ENCODE results near the gene NTRK1. TPM values are rescaled to one million over a fixed set of nuclear protein-coding genes. Genes with fewer than 3 reads are reported as not detected.

NTRK1 gene
- total RNA-seq, 4 donors from 2014 or later, result 0.20 to 2.6 (median 0.64) TPM; not detected in 1

DNA sequence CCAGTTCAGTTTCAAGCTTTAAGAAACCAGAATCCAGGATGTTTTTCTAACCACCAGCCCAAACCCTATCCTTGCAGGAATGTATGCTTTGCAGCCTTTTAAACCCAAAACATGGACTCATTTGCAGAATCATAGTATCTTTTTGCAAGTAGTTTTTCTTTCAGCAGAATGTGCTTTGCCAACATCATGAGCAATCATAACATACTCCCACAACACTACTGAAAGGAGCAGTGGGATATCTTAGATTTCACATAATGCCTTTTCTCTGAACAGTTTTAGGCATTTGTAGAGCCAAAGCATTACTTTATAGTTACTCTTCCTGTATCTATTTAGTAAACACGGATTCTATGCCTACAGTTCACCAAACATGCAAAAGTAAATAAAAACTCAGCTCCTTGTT is 34.0 kb upstream of the NTRK1 start:
- intact Hi-C loops (cut with DNase I; ENCODE audit: low total_unique reads), result no loop called here
- in situ Hi-C loops (cut with MboI; ENCODE audit: low pct_ligation_motif_present in 1 of 4, low pct_unique_long_range_greater_than_20kb in 1 of 4, low sequenced_read_pairs in 3 of 4), result no loop called here
- TF ChIP-seq EP300 (IDR thresholded peaks at IDR 0.05; ENCODE audit: low read depth), result no peak
- no peak for TF ChIP-seq POLR2AphosphoS5 (IDR thresholded peaks at IDR 0.05)
- TF ChIP-seq POLR2A (IDR thresholded peaks at IDR 0.05), result no peak
- TF ChIP-seq, protein P1, sequence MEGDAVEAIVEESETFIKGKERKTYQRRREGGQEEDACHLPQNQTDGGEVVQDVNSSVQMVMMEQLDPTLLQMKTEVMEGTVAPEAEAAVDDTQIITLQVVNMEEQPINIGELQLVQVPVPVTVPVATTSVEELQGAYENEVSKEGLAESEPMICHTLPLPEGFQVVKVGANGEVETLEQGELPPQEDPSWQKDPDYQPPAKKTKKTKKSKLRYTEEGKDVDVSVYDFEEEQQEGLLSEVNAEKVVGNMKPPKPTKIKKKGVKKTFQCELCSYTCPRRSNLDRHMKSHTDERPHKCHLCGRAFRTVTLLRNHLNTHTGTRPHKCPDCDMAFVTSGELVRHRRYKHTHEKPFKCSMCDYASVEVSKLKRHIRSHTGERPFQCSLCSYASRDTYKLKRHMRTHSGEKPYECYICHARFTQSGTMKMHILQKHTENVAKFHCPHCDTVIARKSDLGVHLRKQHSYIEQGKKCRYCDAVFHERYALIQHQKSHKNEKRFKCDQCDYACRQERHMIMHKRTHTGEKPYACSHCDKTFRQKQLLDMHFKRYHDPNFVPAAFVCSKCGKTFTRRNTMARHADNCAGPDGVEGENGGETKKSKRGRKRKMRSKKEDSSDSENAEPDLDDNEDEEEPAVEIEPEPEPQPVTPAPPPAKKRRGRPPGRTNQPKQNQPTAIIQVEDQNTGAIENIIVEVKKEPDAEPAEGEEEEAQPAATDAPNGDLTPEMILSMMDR (IDR thresholded peaks at IDR 0.05), result no peak
- Histone ChIP-seq H3K27ac (no peak overlapping the region), H3K27me3 (peaks cover 12% of the 10 kb centered on the region), H3K36me3 (no peaks in the 10 kb centered on the region), H3K4me1 (no peaks in the 10 kb centered on the region), H3K9me3 (no peaks in the 10 kb centered on the region), H3K4me3 (no peak overlapping the region)
- WGBS, 2 donors (ENCODE audit: low coverage in 1 of 2), result 40 to 73% methylated on average over 1 of the region's 1 CpG
- DNase-seq, result no peak

DNA sequence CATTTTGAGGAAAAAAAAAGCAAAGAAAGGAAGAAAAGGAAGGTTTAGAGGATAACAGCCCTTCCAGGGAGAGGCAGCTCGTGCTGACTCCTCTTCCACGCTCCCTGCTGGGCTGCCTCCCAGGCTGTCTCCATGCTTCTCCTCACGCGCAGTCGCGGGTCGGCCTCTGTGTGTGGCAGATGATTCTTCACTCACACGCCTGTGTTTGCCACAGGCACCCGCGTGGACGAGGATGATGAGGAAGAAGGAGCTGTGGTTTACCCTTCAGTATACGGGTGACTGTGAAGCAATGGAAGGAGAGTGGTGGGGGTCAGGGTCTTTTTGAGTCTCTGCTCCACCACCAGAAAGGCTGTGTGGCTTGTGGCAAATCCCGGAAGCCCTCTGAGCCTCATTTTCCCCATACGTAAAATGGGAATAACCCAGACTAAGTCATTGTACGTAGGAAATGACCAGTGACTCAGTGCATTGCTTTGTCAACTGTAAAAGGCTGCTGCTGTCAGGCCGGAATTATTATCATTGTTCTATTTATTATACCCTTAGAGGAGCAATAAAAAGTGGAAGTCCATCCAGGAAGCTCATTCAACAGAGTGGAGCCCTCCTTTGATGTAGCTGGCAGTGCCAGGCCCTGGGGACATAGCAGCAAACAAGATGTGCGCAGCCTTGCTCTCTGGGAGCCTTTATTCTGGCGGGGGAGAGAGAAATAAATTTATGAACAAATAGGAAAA is 32.1 kb upstream of the NTRK1 start:
- 70 to 75% methylated on average over 12 to 18 of the region's 18 CpGs for WGBS, 2 donors (ENCODE audit: low coverage in 1 of 2)
- in situ Hi-C loops (cut with MboI; ENCODE audit: low pct_ligation_motif_present in 1 of 4, low pct_unique_long_range_greater_than_20kb in 1 of 4, low sequenced_read_pairs in 3 of 4) (no loop called here), intact Hi-C loops (cut with DNase I; ENCODE audit: low total_unique reads) (no loop called here)
- H3K36me3 ChIP-seq, result no peaks in the 10 kb centered on the region
- H3K27ac ChIP-seq, result no peak overlapping the region
- TF ChIP-seq EP300 (IDR thresholded peaks at IDR 0.05; ENCODE audit: low read depth) (no peak), POLR2A (IDR thresholded peaks at IDR 0.05) (no peak)
- H3K4me3 ChIP-seq, result no peak overlapping the region
- H3K27me3 ChIP-seq, result peaks cover 14% of the 10 kb centered on the region
- no peaks in the 10 kb centered on the region for H3K9me3 ChIP-seq
- no peaks in the 10 kb centered on the region for H3K4me1 ChIP-seq
- no peak for DNase-seq

DNA sequence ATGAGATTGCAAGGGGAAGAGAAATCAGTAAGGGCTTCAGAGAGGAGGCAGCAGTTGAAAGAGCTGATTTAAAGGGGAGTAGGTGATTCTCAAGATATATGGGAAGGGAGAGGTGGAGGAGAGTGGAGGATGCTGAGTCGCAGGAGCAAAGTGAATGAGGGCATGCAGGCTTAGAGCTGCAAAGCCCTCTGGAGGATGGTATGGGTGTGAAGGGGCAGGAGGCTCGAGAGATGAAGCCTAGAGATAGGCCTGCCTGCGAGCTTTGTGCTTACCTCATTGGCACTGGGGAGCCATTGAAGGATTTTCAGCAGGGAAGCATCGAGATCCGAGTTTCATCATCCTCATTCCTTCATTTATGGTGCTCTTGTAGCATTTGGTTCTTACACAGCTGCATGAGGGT is 28.2 kb upstream of the NTRK1 start:
- no peaks in the 10 kb centered on the region for H3K4me1 ChIP-seq
- H3K36me3 ChIP-seq, result no peaks in the 10 kb centered on the region
- H3K27ac ChIP-seq, result no peak overlapping the region
- no peaks in the 10 kb centered on the region for H3K9me3 ChIP-seq
- in situ Hi-C loops (cut with MboI; ENCODE audit: low pct_ligation_motif_present in 1 of 4, low pct_unique_long_range_greater_than_20kb in 1 of 4, low sequenced_read_pairs in 3 of 4) (no loop called here), intact Hi-C loops (cut with DNase I; ENCODE audit: low total_unique reads) (no loop called here)
- TF ChIP-seq EP300 (IDR thresholded peaks at IDR 0.05; ENCODE audit: low read depth) (no peak), POLR2AphosphoS5 (IDR thresholded peaks at IDR 0.05) (no peak), POLR2A (IDR thresholded peaks at IDR 0.05) (no peak)
- TF ChIP-seq, protein P1 (IDR thresholded peaks at IDR 0.05), result no peak
- no peak overlapping the region for H3K4me3 ChIP-seq
- peaks cover 37% of the 10 kb centered on the region for H3K27me3 ChIP-seq
- DNase-seq, result no peak
- WGBS, 2 donors (ENCODE audit: low coverage in 1 of 2), result 46 to 77% methylated on average over 3 to 5 of the region's 5 CpGs

DNA sequence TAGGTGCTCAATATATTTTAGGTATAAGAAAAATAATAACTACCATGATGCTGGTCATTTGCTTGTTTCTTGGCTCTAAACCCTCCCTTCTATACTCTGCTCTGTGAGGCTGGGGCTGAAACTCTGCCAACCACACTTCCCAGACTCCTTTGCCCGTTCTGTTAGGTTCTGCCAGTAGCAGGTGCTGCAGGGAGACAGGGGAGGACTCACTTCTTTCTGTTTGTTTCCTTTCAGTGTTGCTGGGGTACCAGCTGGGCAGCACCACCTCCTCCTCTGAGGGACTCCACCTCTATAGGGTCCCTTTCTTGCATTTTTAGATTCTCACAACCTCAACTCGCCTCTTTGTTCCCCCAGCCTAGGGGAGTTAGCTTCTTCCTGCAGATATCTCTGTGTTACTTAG is 27.1 kb upstream of the NTRK1 start:
- no peak for TF ChIP-seq POLR2AphosphoS5 (IDR thresholded peaks at IDR 0.05)
- peaks cover 44% of the 10 kb centered on the region for H3K27me3 ChIP-seq
- H3K4me3 ChIP-seq, result no peak overlapping the region
- WGBS, 2 donors (ENCODE audit: low coverage in 1 of 2), result 40 to 45% methylated on average over 2 of the region's 2 CpGs
- DNase-seq, result no peak
- in situ Hi-C loops (cut with MboI; ENCODE audit: low pct_ligation_motif_present in 1 of 4, low pct_unique_long_range_greater_than_20kb in 1 of 4, low sequenced_read_pairs in 3 of 4) (no loop called here), intact Hi-C loops (cut with DNase I; ENCODE audit: low total_unique reads) (no loop called here)
- no peaks in the 10 kb centered on the region for H3K9me3 ChIP-seq
- no peaks in the 10 kb centered on the region for H3K4me1 ChIP-seq
- no peaks in the 10 kb centered on the region for H3K36me3 ChIP-seq
- no peak overlapping the region for H3K27ac ChIP-seq

DNA sequence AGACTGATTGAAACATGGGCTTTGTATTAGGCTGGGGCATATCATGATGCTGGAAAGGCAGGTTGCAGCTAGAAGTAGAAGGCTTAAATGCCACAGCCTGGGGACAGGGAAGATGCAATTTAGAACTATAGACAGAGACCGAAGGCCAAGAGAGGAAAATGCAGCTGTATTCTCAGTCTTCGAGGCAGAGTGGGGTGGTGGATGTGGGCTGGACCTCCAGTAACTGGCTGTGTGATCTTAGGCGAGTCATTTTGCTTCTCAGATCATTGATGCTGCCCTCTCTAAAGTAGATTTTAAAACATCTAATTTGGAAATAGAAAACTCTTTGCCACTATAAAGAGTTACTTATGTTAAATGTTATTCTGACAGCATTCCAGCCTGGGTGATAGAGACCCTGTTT is 26.3 kb upstream of the NTRK1 start:
- no peak for DNase-seq
- no peak overlapping the region for H3K27ac ChIP-seq

More for the DNA sequence above, 26.3 kb upstream of the NTRK1 start:
- TF ChIP-seq POLR2A (IDR thresholded peaks at IDR 0.05) (no peak), EP300 (IDR thresholded peaks at IDR 0.05; ENCODE audit: low read depth) (no peak), POLR2AphosphoS5 (IDR thresholded peaks at IDR 0.05) (no peak)
- TF ChIP-seq, protein P1 (IDR thresholded peaks at IDR 0.05), result no peak
- in situ Hi-C loops (cut with MboI; ENCODE audit: low pct_ligation_motif_present in 1 of 4, low pct_unique_long_range_greater_than_20kb in 1 of 4, low sequenced_read_pairs in 3 of 4), result no loop called here
- H3K27me3 ChIP-seq, result peaks cover 49% of the 10 kb centered on the region
- WGBS, 2 donors (ENCODE audit: low coverage in 1 of 2), result 71 to 87% methylated on average over 3 of the region's 3 CpGs
- no peaks in the 10 kb centered on the region for H3K4me1 ChIP-seq
- no peaks in the 10 kb centered on the region for H3K9me3 ChIP-seq
- H3K4me3 ChIP-seq, result no peak overlapping the region
- H3K36me3 ChIP-seq, result no peaks in the 10 kb centered on the region
- intact Hi-C loops (cut with DNase I; ENCODE audit: low total_unique reads), result no loop called here

All from transverse colon (tissue), 4 donors.